H9 (cell line): ENCODE results near the gene DNAH12. TPM values are rescaled to one million over a fixed set of nuclear protein-coding genes. Genes with fewer than 3 reads are reported as not detected.

Experiments
- DNase-seq: peaks from one replicate; pipeline ENCODE4 v3.0.0-alpha.2; 2017
- H2AFZ ChIP-seq: one replicate; pipeline ENCODE4 v1.6.1; 2013; ENCODE audit warnings: mild to moderate bottlenecking, low read length, control low read depth, moderate library complexity
- H2AK5ac ChIP-seq: 2 replicates; pipeline ENCODE4 v1.6.1; 2013; ENCODE audit warnings: low read length, control low read depth, mixed read lengths; ENCODE audit not compliant: insufficient read length
- H2BK120ac ChIP-seq: one replicate; pipeline ENCODE4 v1.6.1; 2013; ENCODE audit warnings: low read depth, mild to moderate bottlenecking, low read length, control low read depth, inconsistent platforms; ENCODE audit not compliant: poor library complexity, severe bottlenecking
- H2BK12ac ChIP-seq: 2 replicates; pipeline ENCODE4 v1.6.1; 2013; ENCODE audit warnings: low read length, control low read depth, mixed read lengths, low read depth; ENCODE audit not compliant: insufficient read length
- H2BK15ac ChIP-seq: 2 replicates; pipeline ENCODE4 v1.6.1; 2013; ENCODE audit warnings: low read depth, low read length, control low read depth
- H2BK20ac ChIP-seq: one replicate; pipeline ENCODE4 v1.6.1; 2013; ENCODE audit warnings: low read depth, mild to moderate bottlenecking, low read length, control low read depth, inconsistent platforms; ENCODE audit not compliant: poor library complexity, severe bottlenecking
- H2BK5ac ChIP-seq: 2 replicates; pipeline ENCODE4 v1.6.1; 2013; ENCODE audit warnings: low read length, control low read depth, mixed read lengths; ENCODE audit not compliant: insufficient read length
- H3K14ac ChIP-seq: 2 replicates; pipeline ENCODE4 v1.6.1; 2013; ENCODE audit warnings: low read length, control low read depth; ENCODE audit not compliant: insufficient read depth
- H3K18ac ChIP-seq: 2 replicates; pipeline ENCODE4 v1.6.1; 2013; ENCODE audit warnings: low read depth, mild to moderate bottlenecking, mixed read lengths, low read length, control low read depth; ENCODE audit not compliant: insufficient read length
- H3K23ac ChIP-seq: 2 replicates; pipeline ENCODE4 v1.6.1; 2013; ENCODE audit warnings: low read length, control low read depth, mixed read lengths, low read depth; ENCODE audit not compliant: insufficient read length
- H3K23me2 ChIP-seq: 2 replicates; pipeline ENCODE4 v1.6.1; 2013; ENCODE audit warnings: low read depth, mild to moderate bottlenecking, mixed read lengths, low read length, control low read depth; ENCODE audit not compliant: insufficient read length, poor library complexity, severe bottlenecking
- H3K27ac ChIP-seq: 2 replicates; pipeline ENCODE4 v1.5.1; 2013; ENCODE audit warnings: low read length, control low read depth, mixed read lengths, low read depth; ENCODE audit not compliant: insufficient read length
- H3K27me3 ChIP-seq: 2 replicates; pipeline ENCODE4 v1.6.1; 2013; ENCODE audit warnings: low read length, control low read depth, inconsistent platforms; ENCODE audit not compliant: insufficient read depth
- H3K4ac ChIP-seq: 2 replicates; pipeline ENCODE4 v1.6.1; 2013; ENCODE audit warnings: low read depth, mild to moderate bottlenecking, control low read depth, inconsistent platforms, low read length, moderate library complexity
- H3K4me1 ChIP-seq: 2 replicates; pipeline ENCODE4 v1.6.1; 2013; ENCODE audit warnings: low read length, control low read depth, inconsistent platforms; ENCODE audit not compliant: insufficient read depth
- H3K4me2 ChIP-seq: 2 replicates; pipeline ENCODE4 v1.6.1; 2013; ENCODE audit warnings: low read length, control low read depth, mixed read lengths; ENCODE audit not compliant: insufficient read length, insufficient read depth
- H3K56ac ChIP-seq: 2 replicates; pipeline ENCODE4 v1.6.1; 2013; ENCODE audit warnings: low read depth, mild to moderate bottlenecking, mixed read lengths, low read length, control low read depth; ENCODE audit not compliant: insufficient read length
- H3K79me1 ChIP-seq: 2 replicates; pipeline ENCODE4 v1.6.1; 2013; ENCODE audit warnings: low read depth, mild to moderate bottlenecking, moderate library complexity, low read length, control low read depth, inconsistent platforms; ENCODE audit not compliant: insufficient read depth, poor library complexity, severe bottlenecking
- H3K79me2 ChIP-seq: 2 replicates; pipeline ENCODE4 v1.6.1; 2013; ENCODE audit warnings: low read length, control low read depth, inconsistent platforms; ENCODE audit not compliant: insufficient read depth
- H3K9ac ChIP-seq: 2 replicates; pipeline ENCODE4 v1.6.1; 2013; ENCODE audit warnings: low read length, control low read depth, mixed read lengths; ENCODE audit not compliant: insufficient read length; ENCODE audit errors: extremely low read depth
- H3K9me3 ChIP-seq: one replicate; pipeline ENCODE4 v1.6.1; 2013; ENCODE audit warnings: low read depth, low read length, inconsistent platforms; ENCODE audit not compliant: control insufficient read depth
- H3T11ph ChIP-seq: one replicate; pipeline ENCODE4 v1.6.1; 2013; ENCODE audit warnings: mild to moderate bottlenecking, low read length, control low read depth, inconsistent platforms
- H4K20me1 ChIP-seq: one replicate; pipeline ENCODE4 v1.6.1; 2013; ENCODE audit not compliant: control insufficient read depth, insufficient read length, insufficient read depth
- H4K5ac ChIP-seq: 2 replicates; pipeline ENCODE4 v1.6.1; 2013; ENCODE audit warnings: low read depth, mild to moderate bottlenecking, mixed read lengths, low read length, control low read depth; ENCODE audit not compliant: insufficient read length
- H4K8ac ChIP-seq: replicated peaks from 2 replicates; pipeline ENCODE4 v1.6.1; 2013; ENCODE audit warnings: low read length, control low read depth, mixed read lengths, low read depth; ENCODE audit not compliant: insufficient read length
- H4K91ac ChIP-seq: 2 replicates; pipeline ENCODE4 v1.6.1; 2013; ENCODE audit warnings: low read depth, mild to moderate bottlenecking, moderate library complexity, mixed read lengths, low read length, control low read depth; ENCODE audit not compliant: insufficient read length
- H3K27ac Mint-ChIP-seq, 3 experiments: 2 replicates in 2 of 3; 3 replicates in 1 of 3; pipeline ENCODE4 v1.8.0; 2020 to 2021; ENCODE audit warnings: mixed read lengths in 3 of 3, mild to moderate bottlenecking in 1 of 3, moderate library complexity in 1 of 3
- H3K27me3 Mint-ChIP-seq: 2 replicates; pipeline ENCODE4 v1.8.0; 2021; ENCODE audit warnings: low read depth, mild to moderate bottlenecking, moderate library complexity, mixed read lengths
- H3K36me3 Mint-ChIP-seq, 3 experiments: 2 replicates in 2 of 3; 3 replicates in 1 of 3; pipeline ENCODE4 v1.8.0; 2020 to 2021; ENCODE audit warnings: low read depth in 3 of 3, mixed read lengths in 3 of 3; ENCODE audit not compliant: insufficient read depth in 1 of 3
- H3K4me1 Mint-ChIP-seq, 2 experiments: 2 replicates each; pipeline ENCODE4 v1.8.0; 2020; ENCODE audit warnings: mixed read lengths in 2 of 2
- H3K4me3 Mint-ChIP-seq, 2 experiments: 2 replicates in 1 of 2; 3 replicates in 1 of 2; pipeline ENCODE4 v1.8.0; 2020 to 2021; ENCODE audit warnings: mild to moderate bottlenecking in 2 of 2, mixed read lengths in 2 of 2, moderate library complexity in 1 of 2
- H3K9me3 Mint-ChIP-seq, 2 experiments: 2 replicates in 1 of 2; 3 replicates in 1 of 2; pipeline ENCODE4 v1.8.0; 2020; ENCODE audit warnings: mild to moderate bottlenecking in 2 of 2, mixed read lengths in 2 of 2, moderate library complexity in 1 of 2
- CTCF ChIP-seq: fragments of 200-600 bp; sonication (generic); conservative IDR thresholded peaks from 3 replicates; pipeline ENCODE4 v1.8.0; 2021; ENCODE audit warnings: antibody characterized with exemption, mild to moderate bottlenecking
- WGBS: extraction: QIAGEN DNeasy Blood & Tissue Kit; methylation state at CpG from one replicate; pipeline ENCODE4 v1.1.7; 2013; ENCODE audit warnings: missing lambda C conversion rate, low lambda C conversion rate, mixed read lengths; ENCODE audit not compliant: insufficient read length; ENCODE audit errors: extremely low coverage; 5-methylcytosine and 5-hydroxymethylcytosine counted together
- total RNA-seq: library from RNA; stranded (reverse); gene quantifications from 2 replicates; pipeline ENCODE4 v1.2.1, GENCODE V29; 2021

DNAH12 gene
- total RNA-seq, 1 experiment from 2014 or later = not detected

GRCh38 chr3:57555306-57555705 is 11.2 kb upstream of the DNAH12 start:
- no peak overlapping the region for H3K27ac Mint-ChIP-seq
- H3K18ac ChIP-seq = no peak overlapping the region
- H2AK5ac ChIP-seq = no peak overlapping the region
- H3K27me3 ChIP-seq = no peaks in the 10 kb centered on the region
- H4K8ac ChIP-seq = no peak overlapping the region
- peaks cover 9% of the 10 kb centered on the region; the same call in 1 of the 2 replicates for H3K27me3 Mint-ChIP-seq
- H3K56ac ChIP-seq = no peak overlapping the region
- H2BK20ac ChIP-seq = no peak overlapping the region
- peak overlapping the region; percentile 88 to 89 for H3K4me3 Mint-ChIP-seq
- WGBS = no CpG with 5 or more reads among the region's 8 CpGs
- H3K36me3 Mint-ChIP-seq = peaks cover 0 to 11% (median 8%) of the 10 kb centered on the region in 3 experiments; a peak in 6 of 7 replicates
- H4K5ac ChIP-seq = no peak overlapping the region
- no peak overlapping the region for H3K23ac ChIP-seq
- no peak overlapping the region for H3K27ac ChIP-seq
- DNase-seq = no peak
- no peak overlapping the region for H2BK12ac ChIP-seq
- H2BK5ac ChIP-seq = no peak overlapping the region
- no peak for TF ChIP-seq CTCF
- H4K20me1 ChIP-seq = no peaks in the 10 kb centered on the region
- H3K9ac ChIP-seq = peak overlapping the region; percentile 24
- no peak overlapping the region for H2BK15ac ChIP-seq
- no peak overlapping the region for H3K4ac ChIP-seq
- H3K79me1 ChIP-seq = no peaks in the 10 kb centered on the region
- H3K23me2 ChIP-seq = peaks cover 10% of the 10 kb centered on the region
- H3K9me3 Mint-ChIP-seq = no peaks in the 10 kb centered on the region
- H3K4me1 Mint-ChIP-seq = peaks cover 14 to 20% of the 10 kb centered on the region in 2 experiments
- no peaks in the 10 kb centered on the region for H3K4me1 ChIP-seq
- H3T11ph ChIP-seq = no peak overlapping the region
- no peak overlapping the region for H2BK120ac ChIP-seq
- no peaks in the 10 kb centered on the region for H3K9me3 ChIP-seq
- H3K4me2 ChIP-seq = peak overlapping the region; percentile 75
- no peak overlapping the region for H2AFZ ChIP-seq
- peak overlapping the region; percentile 70; the same call in 1 of the 2 replicates for H3K14ac ChIP-seq
- no peaks in the 10 kb centered on the region for H3K79me2 ChIP-seq
- H4K91ac ChIP-seq = no peak overlapping the region
